Measurements from ENCODE around the gene CGNL1.
A peak's percentile ranks its signal among the peaks of the same experiment; 100 is the strongest.

Gene CGNL1

GRCh38 chr15:57559875-57560274 is 183.6 kb downstream of the CGNL1 start:
- Histone ChIP-seq H3K4me1 (ENCODE audit: low read length) (no peaks in the 10 kb centered on the region), H3K27me3 (replicated peaks; ENCODE audit: insufficient read depth, low read length) (no peaks in the 10 kb centered on the region), H3K4me2 (ENCODE audit: low read depth, low read length) (no peak overlapping the region), H3F3A (ENCODE audit: insufficient read depth, low read length) (no peaks in the 10 kb centered on the region), H3K9ac (ENCODE audit: low read length) (no peak overlapping the region), H3K36me3 (replicated peaks; ENCODE audit: insufficient read depth, low read length) (no peaks in the 10 kb centered on the region), H3K79me2 (ENCODE audit: low read length) (no peaks in the 10 kb centered on the region), H3K4me3 (ENCODE audit: low read length) (no peak overlapping the region), H3K27ac (ENCODE audit: low read length) (no peak overlapping the region), H4K20me1 (ENCODE audit: insufficient read depth, low read length) (no peaks in the 10 kb centered on the region), H3K9me3 (replicated peaks; ENCODE audit: insufficient read depth, low read length) (no peaks in the 10 kb centered on the region), H3K9me2 (replicated peaks; ENCODE audit: insufficient read depth, low read length) (no peaks in the 10 kb centered on the region), H2AFZ (ENCODE audit: low read length) (no peak overlapping the region)
- DNase-seq, result peak; percentile 56
- TF ChIP-seq, protein P1, sequence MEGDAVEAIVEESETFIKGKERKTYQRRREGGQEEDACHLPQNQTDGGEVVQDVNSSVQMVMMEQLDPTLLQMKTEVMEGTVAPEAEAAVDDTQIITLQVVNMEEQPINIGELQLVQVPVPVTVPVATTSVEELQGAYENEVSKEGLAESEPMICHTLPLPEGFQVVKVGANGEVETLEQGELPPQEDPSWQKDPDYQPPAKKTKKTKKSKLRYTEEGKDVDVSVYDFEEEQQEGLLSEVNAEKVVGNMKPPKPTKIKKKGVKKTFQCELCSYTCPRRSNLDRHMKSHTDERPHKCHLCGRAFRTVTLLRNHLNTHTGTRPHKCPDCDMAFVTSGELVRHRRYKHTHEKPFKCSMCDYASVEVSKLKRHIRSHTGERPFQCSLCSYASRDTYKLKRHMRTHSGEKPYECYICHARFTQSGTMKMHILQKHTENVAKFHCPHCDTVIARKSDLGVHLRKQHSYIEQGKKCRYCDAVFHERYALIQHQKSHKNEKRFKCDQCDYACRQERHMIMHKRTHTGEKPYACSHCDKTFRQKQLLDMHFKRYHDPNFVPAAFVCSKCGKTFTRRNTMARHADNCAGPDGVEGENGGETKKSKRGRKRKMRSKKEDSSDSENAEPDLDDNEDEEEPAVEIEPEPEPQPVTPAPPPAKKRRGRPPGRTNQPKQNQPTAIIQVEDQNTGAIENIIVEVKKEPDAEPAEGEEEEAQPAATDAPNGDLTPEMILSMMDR (IDR thresholded peaks at IDR 0.05; ENCODE audit: low read length), result peak; percentile 83
- TF ChIP-seq EZH2 (optimal IDR thresholded peaks at IDR 0.05; ENCODE audit: low read depth, low read length), result no peak

DNA sequence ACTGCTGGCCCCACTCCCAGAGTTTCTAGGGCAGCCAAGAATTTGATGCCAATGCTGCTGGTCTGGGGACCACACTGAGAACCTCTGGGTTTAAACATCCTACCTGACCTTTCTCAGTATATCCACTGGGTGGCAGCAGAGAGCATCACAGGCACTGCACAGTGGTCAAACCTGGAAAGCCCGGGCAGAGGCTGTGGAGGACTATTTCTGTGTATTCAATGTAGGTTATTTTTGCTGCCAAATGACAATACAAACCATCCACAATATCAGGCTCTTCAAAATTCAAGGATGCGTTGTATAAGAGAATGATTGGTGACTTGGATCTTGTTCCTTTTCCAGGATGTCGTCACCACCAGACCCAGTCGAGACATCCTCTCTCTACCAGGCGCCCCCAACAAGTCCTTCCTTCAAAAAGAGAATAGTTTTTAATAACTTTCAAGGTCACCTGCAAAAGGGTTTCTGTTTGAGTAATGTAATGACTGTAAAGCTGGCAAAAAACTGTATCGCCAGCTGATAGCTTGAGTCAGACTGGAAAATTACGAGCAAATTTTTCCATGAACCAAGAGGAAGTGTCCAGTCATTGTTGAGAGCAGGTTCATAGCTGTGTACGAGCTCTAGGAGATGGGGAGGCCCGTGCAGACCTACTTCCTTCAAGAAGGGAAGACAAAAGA is 184.9 kb downstream of the CGNL1 start:
- H3K9ac ChIP-seq (ENCODE audit: low read length), result no peak overlapping the region
- no peak overlapping the region for H3K27ac ChIP-seq (ENCODE audit: low read length)
- H3K9me3 ChIP-seq (replicated peaks; ENCODE audit: insufficient read depth, low read length), result no peaks in the 10 kb centered on the region
- H3K4me2 ChIP-seq (ENCODE audit: low read depth, low read length), result no peak overlapping the region
- H3K79me2 ChIP-seq (ENCODE audit: low read length), result no peaks in the 10 kb centered on the region
- no peaks in the 10 kb centered on the region for H4K20me1 ChIP-seq (ENCODE audit: insufficient read depth, low read length)
- no peak overlapping the region for H2AFZ ChIP-seq (ENCODE audit: low read length)
- TF ChIP-seq EZH2phosphoT487 (IDR thresholded peaks at IDR 0.05; ENCODE audit: low read length) (no peak), EZH2 (optimal IDR thresholded peaks at IDR 0.05; ENCODE audit: low read depth, low read length) (no peak)
- TF ChIP-seq, protein P1 (IDR thresholded peaks at IDR 0.05; ENCODE audit: low read length), result peak; percentile 91
- no peak overlapping the region for H3K4me3 ChIP-seq (ENCODE audit: low read length)
- no peaks in the 10 kb centered on the region for H3K9me2 ChIP-seq (replicated peaks; ENCODE audit: insufficient read depth, low read length)
- no peaks in the 10 kb centered on the region for H3K27me3 ChIP-seq (replicated peaks; ENCODE audit: insufficient read depth, low read length)
- no peaks in the 10 kb centered on the region for H3K4me1 ChIP-seq (ENCODE audit: low read length)
- no peaks in the 10 kb centered on the region for H3F3A ChIP-seq (ENCODE audit: insufficient read depth, low read length)
- DNase-seq, result peak; percentile 70
- no peaks in the 10 kb centered on the region for H3K36me3 ChIP-seq (replicated peaks; ENCODE audit: insufficient read depth, low read length)

GRCh38 chr15:57562196-57562769 is 186.0 kb downstream of the CGNL1 start:
- no peak overlapping the region for H3K9ac ChIP-seq (ENCODE audit: low read length)
- H3K36me3 ChIP-seq (replicated peaks; ENCODE audit: insufficient read depth, low read length), result no peaks in the 10 kb centered on the region
- H4K20me1 ChIP-seq (ENCODE audit: insufficient read depth, low read length), result no peaks in the 10 kb centered on the region
- no peak overlapping the region for H3K4me2 ChIP-seq (ENCODE audit: low read depth, low read length)
- H3K9me3 ChIP-seq (replicated peaks; ENCODE audit: insufficient read depth, low read length), result no peaks in the 10 kb centered on the region
- TF ChIP-seq, protein P1 (IDR thresholded peaks at IDR 0.05; ENCODE audit: low read length), result no peak
- TF ChIP-seq EZH2 (optimal IDR thresholded peaks at IDR 0.05; ENCODE audit: low read depth, low read length) (no peak), EZH2phosphoT487 (IDR thresholded peaks at IDR 0.05; ENCODE audit: low read length) (no peak)
- no peaks in the 10 kb centered on the region for H3K4me1 ChIP-seq (ENCODE audit: low read length)
- H3K79me2 ChIP-seq (ENCODE audit: low read length), result no peaks in the 10 kb centered on the region
- no peak overlapping the region for H2AFZ ChIP-seq (ENCODE audit: low read length)
- no peak for DNase-seq
- H3K9me2 ChIP-seq (replicated peaks; ENCODE audit: insufficient read depth, low read length), result no peaks in the 10 kb centered on the region
- no peak overlapping the region for H3K4me3 ChIP-seq (ENCODE audit: low read length)
- no peaks in the 10 kb centered on the region for H3F3A ChIP-seq (ENCODE audit: insufficient read depth, low read length)
- no peaks in the 10 kb centered on the region for H3K27me3 ChIP-seq (replicated peaks; ENCODE audit: insufficient read depth, low read length)
- H3K27ac ChIP-seq (ENCODE audit: low read length), result no peak overlapping the region
